ENCODE data around the gene FBXO4.

The FBXO4 gene

GRCh38 chr5:41883243-41883642 is 41.8 kb upstream of the FBXO4 start:
- no peak for DNase-seq
- Histone ChIP-seq H3K27ac (ENCODE audit: low read length) (no peak overlapping the region), H3K4me2 (ENCODE audit: low read depth, low read length) (no peak overlapping the region), H3K9ac (ENCODE audit: low read length) (no peak overlapping the region), H3K79me2 (ENCODE audit: low read length) (no peaks in the 10 kb centered on the region), H3K27me3 (replicated peaks; ENCODE audit: insufficient read depth, low read length) (no peaks in the 10 kb centered on the region), H2AFZ (ENCODE audit: low read length) (no peak overlapping the region), H3F3A (ENCODE audit: insufficient read depth, low read length) (no peaks in the 10 kb centered on the region), H3K36me3 (replicated peaks; ENCODE audit: insufficient read depth, low read length) (no peaks in the 10 kb centered on the region), H3K9me2 (replicated peaks; ENCODE audit: insufficient read depth, low read length) (no peaks in the 10 kb centered on the region), H4K20me1 (ENCODE audit: insufficient read depth, low read length) (no peaks in the 10 kb centered on the region), H3K4me3 (ENCODE audit: low read length) (no peak overlapping the region), H3K9me3 (replicated peaks; ENCODE audit: insufficient read depth, low read length) (no peaks in the 10 kb centered on the region), H3K4me1 (ENCODE audit: low read length) (peaks cover 7% of the 10 kb centered on the region)
- TF ChIP-seq EZH2 (optimal IDR thresholded peaks at IDR 0.05; ENCODE audit: low read depth, low read length) (no peak), CTCF (IDR thresholded peaks at IDR 0.05; ENCODE audit: low read length) (no peak), EZH2phosphoT487 (IDR thresholded peaks at IDR 0.05; ENCODE audit: low read length) (no peak)

- H3K27ac ChIP-seq (ENCODE audit: low read length) = no peak overlapping the region
- no peaks in the 10 kb centered on the region for H3K9me3 ChIP-seq (replicated peaks; ENCODE audit: insufficient read depth, low read length)
Observed at GRCh38 chr5:41883936-41884335, 41.1 kb upstream of the FBXO4 start.

GRCh38 chr5:41885286-41885685 is 39.8 kb upstream of the FBXO4 start:
- no peak overlapping the region for H3K27ac ChIP-seq (ENCODE audit: low read length)
- H3K9ac ChIP-seq (ENCODE audit: low read length) = no peak overlapping the region
- no peaks in the 10 kb centered on the region for H3K79me2 ChIP-seq (ENCODE audit: low read length)
- H3K9me3 ChIP-seq (replicated peaks; ENCODE audit: insufficient read depth, low read length) = no peaks in the 10 kb centered on the region
- peak; percentile 14 for DNase-seq
- H3K36me3 ChIP-seq (replicated peaks; ENCODE audit: insufficient read depth, low read length) = no peaks in the 10 kb centered on the region
- H2AFZ ChIP-seq (ENCODE audit: low read length) = peak overlapping the region; percentile 42
- H4K20me1 ChIP-seq (ENCODE audit: insufficient read depth, low read length) = no peaks in the 10 kb centered on the region
- TF ChIP-seq EZH2phosphoT487 (IDR thresholded peaks at IDR 0.05; ENCODE audit: low read length) = no peak
- no peak for TF ChIP-seq CTCF (IDR thresholded peaks at IDR 0.05; ENCODE audit: low read length)
- no peak for TF ChIP-seq EZH2 (optimal IDR thresholded peaks at IDR 0.05; ENCODE audit: low read depth, low read length)
- H3K4me1 ChIP-seq (ENCODE audit: low read length) = peaks cover 7% of the 10 kb centered on the region
- H3K4me2 ChIP-seq (ENCODE audit: low read depth, low read length) = peak overlapping the region; percentile 28; the same call in 1 of the 2 replicates
- H3F3A ChIP-seq (ENCODE audit: insufficient read depth, low read length) = no peaks in the 10 kb centered on the region
- no peaks in the 10 kb centered on the region for H3K9me2 ChIP-seq (replicated peaks; ENCODE audit: insufficient read depth, low read length)
- H3K4me3 ChIP-seq (ENCODE audit: low read length) = no peak overlapping the region
- no peaks in the 10 kb centered on the region for H3K27me3 ChIP-seq (replicated peaks; ENCODE audit: insufficient read depth, low read length)

More at GRCh38 chr5:41883936-41884335, 41.1 kb upstream of the FBXO4 start:
- H2AFZ ChIP-seq (ENCODE audit: low read length) = no peak overlapping the region
- TF ChIP-seq EZH2phosphoT487 (IDR thresholded peaks at IDR 0.05; ENCODE audit: low read length) (no peak), EZH2 (optimal IDR thresholded peaks at IDR 0.05; ENCODE audit: low read depth, low read length) (no peak), CTCF (IDR thresholded peaks at IDR 0.05; ENCODE audit: low read length) (no peak)
- H3K79me2 ChIP-seq (ENCODE audit: low read length) = no peaks in the 10 kb centered on the region
- no peaks in the 10 kb centered on the region for H3K9me2 ChIP-seq (replicated peaks; ENCODE audit: insufficient read depth, low read length)
- no peak overlapping the region for H3K4me2 ChIP-seq (ENCODE audit: low read depth, low read length)
- H3K36me3 ChIP-seq (replicated peaks; ENCODE audit: insufficient read depth, low read length) = no peaks in the 10 kb centered on the region
- no peak for DNase-seq
- H3K4me1 ChIP-seq (ENCODE audit: low read length) = peaks cover 7% of the 10 kb centered on the region
- no peak overlapping the region for H3K4me3 ChIP-seq (ENCODE audit: low read length)
- H3K9ac ChIP-seq (ENCODE audit: low read length) = no peak overlapping the region
- no peaks in the 10 kb centered on the region for H3K27me3 ChIP-seq (replicated peaks; ENCODE audit: insufficient read depth, low read length)
- no peaks in the 10 kb centered on the region for H3F3A ChIP-seq (ENCODE audit: insufficient read depth, low read length)
- H4K20me1 ChIP-seq (ENCODE audit: insufficient read depth, low read length) = no peaks in the 10 kb centered on the region
